ENCODE measurements around the gene FKBP6.
"Not testable (repeated sequence)": the region's sequence is repeated elsewhere in the genome, so short reads cannot be mapped to it uniquely, and the experiment has no call there.

FKBP6 gene

GRCh38 chr7:73366127-73366526, 38.2 kb downstream of the FKBP6 start:
- no peak overlapping the region for H3K4me3 ChIP-seq (ENCODE audit: low read depth, low read length)
- TF ChIP-seq CTCF (IDR thresholded peaks at IDR 0.05; ENCODE audit: low read depth, low read length, missing control alignments) = no peak
- in situ Hi-C loops (cut with HindIII; ENCODE audit: low sequenced_read_pairs) = no loop called here
- no peak for DNase-seq (ENCODE audit: low read depth)

- H3K4me3 ChIP-seq (ENCODE audit: low read depth, low read length) = no peak overlapping the region
- DNase-seq (ENCODE audit: low read depth) = no peak
- no peak for TF ChIP-seq CTCF (IDR thresholded peaks at IDR 0.05; ENCODE audit: low read depth, low read length, missing control alignments)
- in situ Hi-C loops (cut with HindIII; ENCODE audit: low sequenced_read_pairs) = no loop called here
Observed at GRCh38 chr7:73366990-73367389, 39.0 kb downstream of the FKBP6 start.

- in situ Hi-C loops (cut with HindIII; ENCODE audit: low sequenced_read_pairs) = no loop called here
- TF ChIP-seq CTCF (IDR thresholded peaks at IDR 0.05; ENCODE audit: low read depth, low read length, missing control alignments) = no peak
- DNase-seq (ENCODE audit: low read depth) = no peak
- no peak overlapping the region for H3K4me3 ChIP-seq (ENCODE audit: low read depth, low read length)
Observed at GRCh38 chr7:73369009-73369408, 41.0 kb downstream of the FKBP6 start.

GRCh38 chr7:73369622-73370021, 41.7 kb downstream of the FKBP6 start:
- in situ Hi-C loops (cut with HindIII; ENCODE audit: low sequenced_read_pairs) = no loop called here

GRCh38 chr7:73373741-73374140, 45.8 kb downstream of the FKBP6 start:
- no peak for DNase-seq (ENCODE audit: low read depth)
- no peak overlapping the region for H3K4me3 ChIP-seq (ENCODE audit: low read depth, low read length)
- no peak for TF ChIP-seq CTCF (IDR thresholded peaks at IDR 0.05; ENCODE audit: low read depth, low read length, missing control alignments)
- in situ Hi-C loops (cut with HindIII; ENCODE audit: low sequenced_read_pairs) = no loop called here

More at GRCh38 chr7:73369622-73370021, 41.7 kb downstream of the FKBP6 start:
- no peak for TF ChIP-seq CTCF (IDR thresholded peaks at IDR 0.05; ENCODE audit: low read depth, low read length, missing control alignments)
- DNase-seq (ENCODE audit: low read depth) = no peak
- H3K4me3 ChIP-seq (ENCODE audit: low read depth, low read length) = no peak overlapping the region

GRCh38 chr7:73376262-73376661, 48.3 kb downstream of the FKBP6 start:
- H3K4me3 ChIP-seq (ENCODE audit: low read depth, low read length); DNase-seq (ENCODE audit: low read depth); in situ Hi-C loops (cut with HindIII; ENCODE audit: low sequenced_read_pairs): not testable (repeated sequence)

GRCh38 chr7:73376671-73377412, 48.9 kb downstream of the FKBP6 start:
- in situ Hi-C loops (cut with HindIII; ENCODE audit: low sequenced_read_pairs) = no loop called here
- no peak for DNase-seq (ENCODE audit: low read depth)
- H3K4me3 ChIP-seq (ENCODE audit: low read depth, low read length) = no peak overlapping the region
- no peak for TF ChIP-seq CTCF (IDR thresholded peaks at IDR 0.05; ENCODE audit: low read depth, low read length, missing control alignments)

- H3K4me3 ChIP-seq (ENCODE audit: low read depth, low read length); DNase-seq (ENCODE audit: low read depth); in situ Hi-C loops (cut with HindIII; ENCODE audit: low sequenced_read_pairs): not testable (repeated sequence)
Observed at GRCh38 chr7:73377413-73378200, 49.6 kb downstream of the FKBP6 start.
